HepG2 (cell line): ENCODE results near the gene FXYD1. TPM values are rescaled to one million over a fixed set of nuclear protein-coding genes. Genes with fewer than 3 reads are reported as not detected.
A peak's percentile ranks its signal among the peaks of the same experiment; 100 is the strongest.

Experiments used
- BORCS8-MEF2B ChIP-seq: sonication (generic); formaldehyde crosslinking; IDR thresholded peaks from 2 replicates; pipeline ENCODE4 v1.8.0; 2022; ENCODE audit warnings: mild to moderate bottlenecking, missing genetic modification reagents
- CREM ChIP-seq, 2 experiments: sonication (generic) in 1 of 2; formaldehyde crosslinking in 1 of 2; IDR thresholded peaks; 2 replicates each; pipeline versions ENCODE4 v1.4.0 to v1.6.1; 2016 to 2020; ENCODE audit warnings: antibody characterized with exemption in 1 of 2, mild to moderate bottlenecking in 1 of 2, missing genetic modification reagents in 1 of 2
- FOXO1 ChIP-seq: sonication (generic); formaldehyde crosslinking; IDR thresholded peaks from 2 replicates; pipeline ENCODE4 v1.4.0; 2020; ENCODE audit warnings: missing genetic modification reagents
- GFI1 ChIP-seq: sonication (generic); formaldehyde crosslinking; IDR thresholded peaks from 2 replicates; pipeline ENCODE4 v1.5.0; 2020; ENCODE audit warnings: missing genetic modification reagents, mild to moderate bottlenecking, borderline replicate concordance
- MBNL3 ChIP-seq: fragments of 250-450 bp; sonication (Bioruptor Pico); conservative IDR thresholded peaks from 2 replicates; pipeline ENCODE4 v1.8.0; 2022; ENCODE audit warnings: mild to moderate bottlenecking, inconsistent platforms
- MED1 ChIP-seq: sonication (generic); formaldehyde crosslinking; IDR thresholded peaks from 2 replicates; pipeline ENCODE4 v1.4.0; 2020; ENCODE audit warnings: missing genetic modification reagents
- MEIS1 ChIP-seq: sonication (generic); formaldehyde crosslinking; IDR thresholded peaks from 2 replicates; pipeline ENCODE4 v1.9.0; 2021; ENCODE audit warnings: mild to moderate bottlenecking, missing genetic modification reagents, moderate library complexity, borderline replicate concordance
- ONECUT2 ChIP-seq: sonication (generic); formaldehyde crosslinking; IDR thresholded peaks from 2 replicates; pipeline ENCODE4 v1.4.0; 2020; ENCODE audit warnings: missing genetic modification reagents
- POLR2AphosphoS5 ChIP-seq: IDR thresholded peaks from 2 replicates; pipeline ENCODE4 v1.6.1; 2012; ENCODE audit warnings: low read depth, low read length
- RBFOX2 ChIP-seq: fragments of 200-400 bp; formaldehyde crosslinking; IDR thresholded peaks from 2 replicates; pipeline ENCODE4 v1.6.1; 2017; ENCODE audit warnings: low read depth, mild to moderate bottlenecking, low read length
- SMAD3 ChIP-seq: sonication (generic); formaldehyde crosslinking; IDR thresholded peaks from 2 replicates; pipeline ENCODE4 v1.4.0; 2020; ENCODE audit warnings: missing genetic modification reagents
- TCF7 ChIP-seq: sonication (generic); IDR thresholded peaks from 2 replicates; pipeline ENCODE4 v1.6.1; 2016; ENCODE audit warnings: antibody characterized with exemption, low read depth
- THAP11 ChIP-seq: IDR thresholded peaks from 2 replicates; pipeline ENCODE4 v1.6.1; 2016; ENCODE audit warnings: missing biosample characterization, missing genetic modification reagents
- ZFP90 ChIP-seq: sonication (generic); formaldehyde crosslinking; IDR thresholded peaks from 2 replicates; pipeline ENCODE4 v1.8.0; 2022; ENCODE audit warnings: missing genetic modification reagents, mild to moderate bottlenecking, inconsistent platforms, borderline replicate concordance
- ZMYM2 ChIP-seq: sonication (generic); formaldehyde crosslinking; IDR thresholded peaks from 2 replicates; pipeline ENCODE4 v1.8.0; 2022; ENCODE audit warnings: mild to moderate bottlenecking, missing genetic modification reagents
- ZNF234 ChIP-seq: sonication (generic); formaldehyde crosslinking; conservative IDR thresholded peaks from 2 replicates; pipeline ENCODE4 v1.5.1; 2020; ENCODE audit warnings: mild to moderate bottlenecking, missing genetic modification reagents
- ZNF451 ChIP-seq: sonication (generic); formaldehyde crosslinking; IDR thresholded peaks from 2 replicates; pipeline ENCODE4 v1.5.0; 2020; ENCODE audit warnings: mild to moderate bottlenecking, missing genetic modification reagents
- polyA plus RNA-seq, 8 experiments: library from polyadenylated mRNA; depleted of rRNA in 3 of 8; stranded (reverse) in 7 of 8; unstranded in 1 of 8; fragments of >200 nt; fragmentation: Illumina TruSeq in 4 of 8; extraction: Trizol in 4 of 8; gene quantifications; 2 replicates each; pipeline versions ENCODE4 v1.2.1 to v1.2.3, GENCODE V29; 2011 to 2016; ENCODE audit warnings: low read depth in 4 of 8, missing spikeins in 1 of 8, mixed read lengths in 1 of 8; ENCODE audit not compliant: insufficient read depth in 1 of 8
- total RNA-seq, 5 experiments: library from RNA; depleted of rRNA; stranded (reverse); fragments of >200 nt; fragmentation: Illumina TruSeq; extraction: Trizol; gene quantifications; 2 replicates each; pipeline ENCODE4 v1.2.3, GENCODE V29; 2016; ENCODE audit warnings: low read depth in 1 of 5
- TF ChIP-seq, protein P1 (sequence below): sonication (generic); formaldehyde crosslinking; IDR thresholded peaks from 2 replicates; pipeline ENCODE4 v1.9.0; 2021; ENCODE audit warnings: missing genetic modification reagents, mild to moderate bottlenecking, borderline replicate concordance
- TF ChIP-seq, protein P2 (sequence below): sonication (generic); formaldehyde crosslinking; IDR thresholded peaks from 2 replicates; pipeline ENCODE4 v1.5.0; 2020; ENCODE audit warnings: missing genetic modification reagents
- TF ChIP-seq, protein P3 (sequence below): sonication (generic); formaldehyde crosslinking; IDR thresholded peaks from 2 replicates; pipeline ENCODE4 v1.4.0; 2020; ENCODE audit warnings: missing genetic modification reagents, borderline replicate concordance
- TF ChIP-seq, protein P4 (sequence below): IDR thresholded peaks from 2 replicates; pipeline ENCODE4 v1.6.1; 2016; ENCODE audit warnings: missing compliant biosample characterization, missing genetic modification reagents, borderline replicate concordance

The FXYD1 gene
- total and polyA plus RNA-seq, 2 of the 13 experiments (the other 11 are each of a cell fraction or from before 2014, with no cell fraction given) = 31.2 TPM; not detected in 1

DNA sequence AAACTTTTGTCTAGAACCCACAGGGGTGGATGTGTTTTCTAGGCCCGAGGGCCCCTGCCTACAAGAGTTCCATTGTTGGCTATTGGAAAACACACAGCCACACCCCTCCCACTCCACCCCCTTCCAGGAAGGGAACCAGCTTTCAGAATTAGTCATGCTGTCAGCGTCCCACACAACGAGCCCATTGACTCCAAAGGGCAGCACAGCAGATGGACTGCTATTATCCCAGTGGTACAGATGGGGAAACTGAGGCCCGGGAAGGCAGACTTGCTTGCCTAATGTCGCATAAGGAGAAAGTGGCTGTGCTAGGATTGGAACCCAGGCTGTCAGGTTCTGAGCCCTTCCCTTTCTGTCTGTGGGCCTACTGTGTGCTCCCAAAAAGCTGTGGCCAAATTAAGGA, 31.1 kb upstream of the FXYD1 start (continued):
- TF ChIP-seq, protein P1, sequence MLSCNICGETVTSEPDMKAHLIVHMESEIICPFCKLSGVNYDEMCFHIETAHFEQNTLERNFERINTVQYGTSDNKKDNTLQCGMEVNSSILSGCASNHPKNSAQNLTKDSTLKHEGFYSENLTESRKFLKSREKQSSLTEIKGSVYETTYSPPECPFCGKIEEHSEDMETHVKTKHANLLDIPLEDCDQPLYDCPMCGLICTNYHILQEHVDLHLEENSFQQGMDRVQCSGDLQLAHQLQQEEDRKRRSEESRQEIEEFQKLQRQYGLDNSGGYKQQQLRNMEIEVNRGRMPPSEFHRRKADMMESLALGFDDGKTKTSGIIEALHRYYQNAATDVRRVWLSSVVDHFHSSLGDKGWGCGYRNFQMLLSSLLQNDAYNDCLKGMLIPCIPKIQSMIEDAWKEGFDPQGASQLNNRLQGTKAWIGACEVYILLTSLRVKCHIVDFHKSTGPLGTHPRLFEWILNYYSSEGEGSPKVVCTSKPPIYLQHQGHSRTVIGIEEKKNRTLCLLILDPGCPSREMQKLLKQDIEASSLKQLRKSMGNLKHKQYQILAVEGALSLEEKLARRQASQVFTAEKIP = no peak
- TF ChIP-seq FOXO1 (CRISPR knock-in tag) (no peak), SMAD3 (no peak), MBNL3 (CRISPR knock-in tag) (no peak), MEIS1 (CRISPR knock-in tag) (no peak), THAP11 (0 out of 2 replicates have a peak, but pooled peaks have one; percentile 26), GFI1 (CRISPR knock-in tag) (no peak), ZFP90 (CRISPR knock-in tag) (no peak), RBFOX2 (no peak), ZNF234 (CRISPR knock-in tag) (no peak), ONECUT2 (CRISPR knock-in tag) (no peak), CREM (IDR thresholded peaks at IDR 0.05) (no peak), CREM (CRISPR knock-in tag; IDR thresholded peaks at IDR 0.05) (no peak), POLR2AphosphoS5 (no peak), ZNF451 (CRISPR knock-in tag) (no peak), ZMYM2 (CRISPR knock-in tag) (no peak), BORCS8-MEF2B (no peak), MED1 (CRISPR knock-in tag) (peak; percentile 26; the same call in 1 of the 2 replicates), TCF7 (no peak)
- TF ChIP-seq, protein P2, sequence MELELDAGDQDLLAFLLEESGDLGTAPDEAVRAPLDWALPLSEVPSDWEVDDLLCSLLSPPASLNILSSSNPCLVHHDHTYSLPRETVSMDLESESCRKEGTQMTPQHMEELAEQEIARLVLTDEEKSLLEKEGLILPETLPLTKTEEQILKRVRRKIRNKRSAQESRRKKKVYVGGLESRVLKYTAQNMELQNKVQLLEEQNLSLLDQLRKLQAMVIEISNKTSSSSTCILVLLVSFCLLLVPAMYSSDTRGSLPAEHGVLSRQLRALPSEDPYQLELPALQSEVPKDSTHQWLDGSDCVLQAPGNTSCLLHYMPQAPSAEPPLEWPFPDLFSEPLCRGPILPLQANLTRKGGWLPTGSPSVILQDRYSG (CRISPR knock-in tag) = no peak
- TF ChIP-seq, protein P3, sequence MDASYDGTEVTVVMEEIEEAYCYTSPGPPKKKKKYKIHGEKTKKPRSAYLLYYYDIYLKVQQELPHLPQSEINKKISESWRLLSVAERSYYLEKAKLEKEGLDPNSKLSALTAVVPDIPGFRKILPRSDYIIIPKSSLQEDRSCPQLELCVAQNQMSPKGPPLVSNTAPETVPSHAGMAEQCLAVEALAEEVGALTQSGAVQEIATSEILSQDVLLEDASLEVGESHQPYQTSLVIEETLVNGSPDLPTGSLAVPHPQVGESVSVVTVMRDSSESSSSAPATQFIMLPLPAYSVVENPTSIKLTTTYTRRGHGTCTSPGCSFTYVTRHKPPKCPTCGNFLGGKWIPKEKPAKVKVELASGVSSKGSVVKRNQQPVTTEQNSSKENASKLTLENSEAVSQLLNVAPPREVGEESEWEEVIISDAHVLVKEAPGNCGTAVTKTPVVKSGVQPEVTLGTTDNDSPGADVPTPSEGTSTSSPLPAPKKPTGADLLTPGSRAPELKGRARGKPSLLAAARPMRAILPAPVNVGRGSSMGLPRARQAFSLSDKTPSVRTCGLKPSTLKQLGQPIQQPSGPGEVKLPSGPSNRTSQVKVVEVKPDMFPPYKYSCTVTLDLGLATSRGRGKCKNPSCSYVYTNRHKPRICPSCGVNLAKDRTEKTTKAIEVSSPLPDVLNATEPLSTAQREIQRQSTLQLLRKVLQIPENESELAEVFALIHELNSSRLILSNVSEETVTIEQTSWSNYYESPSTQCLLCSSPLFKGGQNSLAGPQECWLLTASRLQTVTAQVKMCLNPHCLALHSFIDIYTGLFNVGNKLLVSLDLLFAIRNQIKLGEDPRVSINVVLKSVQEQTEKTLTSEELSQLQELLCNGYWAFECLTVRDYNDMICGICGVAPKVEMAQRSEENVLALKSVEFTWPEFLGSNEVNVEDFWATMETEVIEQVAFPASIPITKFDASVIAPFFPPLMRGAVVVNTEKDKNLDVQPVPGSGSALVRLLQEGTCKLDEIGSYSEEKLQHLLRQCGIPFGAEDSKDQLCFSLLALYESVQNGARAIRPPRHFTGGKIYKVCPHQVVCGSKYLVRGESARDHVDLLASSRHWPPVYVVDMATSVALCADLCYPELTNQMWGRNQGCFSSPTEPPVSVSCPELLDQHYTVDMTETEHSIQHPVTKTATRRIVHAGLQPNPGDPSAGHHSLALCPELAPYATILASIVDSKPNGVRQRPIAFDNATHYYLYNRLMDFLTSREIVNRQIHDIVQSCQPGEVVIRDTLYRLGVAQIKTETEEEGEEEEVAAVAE (CRISPR knock-in tag) = no peak
- TF ChIP-seq, protein P4, sequence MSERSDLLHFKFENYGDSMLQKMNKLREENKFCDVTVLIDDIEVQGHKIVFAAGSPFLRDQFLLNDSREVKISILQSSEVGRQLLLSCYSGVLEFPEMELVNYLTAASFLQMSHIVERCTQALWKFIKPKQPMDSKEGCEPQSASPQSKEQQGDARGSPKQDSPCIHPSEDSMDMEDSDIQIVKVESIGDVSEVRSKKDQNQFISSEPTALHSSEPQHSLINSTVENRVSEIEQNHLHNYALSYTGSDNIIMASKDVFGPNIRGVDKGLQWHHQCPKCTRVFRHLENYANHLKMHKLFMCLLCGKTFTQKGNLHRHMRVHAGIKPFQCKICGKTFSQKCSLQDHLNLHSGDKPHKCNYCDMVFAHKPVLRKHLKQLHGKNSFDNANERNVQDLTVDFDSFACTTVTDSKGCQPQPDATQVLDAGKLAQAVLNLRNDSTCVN (CRISPR knock-in tag) = no peak; the same call in 1 of the 2 replicates
